Uterus (tissue), 4 donors: ENCODE results near the gene BET1. TPM values are rescaled to one million over a fixed set of nuclear protein-coding genes. Genes with fewer than 3 reads are reported as not detected.

Experiments
- DNase-seq, 2 donors: peaks; one replicate each; pipeline ENCODE4 v3.0.0-alpha.2; 2019 to 2020
- H3K27ac ChIP-seq, 2 donors: fragments of 200-600 bp; sonication (generic); 1 replicate in 1 of 2; 2 replicates in 1 of 2; pipeline ENCODE4 v1.5.1; 2016 to 2018
- H3K27me3 ChIP-seq, 2 donors: fragments of 200-600 bp; sonication (generic); one replicate each; pipeline ENCODE4 v1.5.1; 2018 to 2019; ENCODE audit warnings: control low read depth in 1 of 2
- H3K36me3 ChIP-seq, 2 donors: fragments of 200-600 bp; sonication (generic); one replicate each; pipeline ENCODE4 v1.5.1; 2019; ENCODE audit warnings: control low read depth in 1 of 2
- H3K4me1 ChIP-seq, 2 donors: fragments of 200-600 bp; sonication (generic); one replicate each; pipeline ENCODE4 v1.5.1; 2018 to 2019; ENCODE audit warnings: control low read depth in 1 of 2
- H3K4me3 ChIP-seq, 2 donors: fragments of 200-600 bp; sonication (generic); 1 replicate in 1 of 2; 2 replicates in 1 of 2; pipeline ENCODE4 v1.5.1; 2018 to 2019; ENCODE audit warnings: mild to moderate bottlenecking in 1 of 2
- H3K9me3 ChIP-seq, 2 donors: fragments of 200-600 bp; sonication (generic); one replicate each; pipeline ENCODE4 v1.5.1; 2019; ENCODE audit warnings: control low read depth in 1 of 2
- CTCF ChIP-seq, 4 experiments: fragments of 200-600 bp in 2 of 4; fragments of 450-650 bp in 2 of 4; sonication (generic) in 2 of 4; IDR thresholded peaks; one replicate each; pipeline ENCODE4 v1.5.1; 2016 to 2019; ENCODE audit warnings: antibody characterized with exemption in 4 of 4, mild to moderate bottlenecking in 2 of 4, moderate library complexity in 1 of 4
- POLR2A ChIP-seq, 2 donors: fragments of 450-650 bp; IDR thresholded peaks; one replicate each; pipeline ENCODE4 v1.6.1; 2016; ENCODE audit warnings: antibody characterized with exemption in 2 of 2, mild to moderate bottlenecking in 1 of 2, moderate library complexity in 1 of 2
- intact Hi-C: fragments of 100-400 bp; cut with DNase I; formaldehyde crosslinking; loops from one replicate; pipeline ENCODE4 v1.15.1; 2023; ENCODE audit warnings: low total_unique reads
- total RNA-seq, 4 donors: library from RNA; depleted of rRNA in 3 of 4; stranded (reverse); fragments of >200 nt in 3 of 4; gene quantifications; one replicate each; pipeline versions ENCODE4 v1.1.0 to v1.2.4, GENCODE V29; 2014 to 2023
- donor health status: DM: yes; HTN: yes; CAD: no.

Gene BET1
- total RNA-seq, 4 donors from 2014 or later, result 10.3 to 74.5 (median 18.6) TPM

- intact Hi-C loops, result no loop called here
- H3K27ac ChIP-seq, result no peak overlapping the region
- no peak overlapping the region for H3K4me3 ChIP-seq
- H3K36me3 ChIP-seq, result no peaks in the 10 kb centered on the region
- no peaks in the 10 kb centered on the region for H3K4me1 ChIP-seq
- no peak for DNase-seq
- H3K27me3 ChIP-seq, result no peaks in the 10 kb centered on the region
- no peaks in the 10 kb centered on the region for H3K9me3 ChIP-seq
- TF ChIP-seq CTCF (IDR thresholded peaks at IDR 0.05) (no peak), POLR2A (IDR thresholded peaks at IDR 0.05) (no peak)
Measured at GRCh38 chr7:93964262-93964661, 39.9 kb downstream of the BET1 start.

GRCh38 chr7:93960986-93961385 is 43.2 kb downstream of the BET1 start:
- Histone ChIP-seq H3K27me3 (no peaks in the 10 kb centered on the region), H3K27ac (no peak overlapping the region), H3K36me3 (no peaks in the 10 kb centered on the region), H3K9me3 (no peaks in the 10 kb centered on the region), H3K4me3 (no peak overlapping the region), H3K4me1 (no peaks in the 10 kb centered on the region)
- intact Hi-C loops, result no loop called here
- TF ChIP-seq POLR2A (IDR thresholded peaks at IDR 0.05) (no peak), CTCF (IDR thresholded peaks at IDR 0.05) (no peak)
- no peak for DNase-seq

- no peak for DNase-seq
- intact Hi-C loops, result no loop called here
Measured at GRCh38 chr7:93958651-93959050, 45.5 kb downstream of the BET1 start.

GRCh38 chr7:93958216-93958615 is 45.9 kb downstream of the BET1 start:
- DNase-seq, result no peak
- intact Hi-C loops, result no loop called here
- H3K4me1 ChIP-seq, result no peaks in the 10 kb centered on the region
- H3K4me3 ChIP-seq, result no peak overlapping the region
- no peaks in the 10 kb centered on the region for H3K36me3 ChIP-seq
- no peak overlapping the region for H3K27ac ChIP-seq
- TF ChIP-seq CTCF (IDR thresholded peaks at IDR 0.05), result no peak
- no peak for TF ChIP-seq POLR2A (IDR thresholded peaks at IDR 0.05)
- no peaks in the 10 kb centered on the region for H3K27me3 ChIP-seq
- no peaks in the 10 kb centered on the region for H3K9me3 ChIP-seq

More at GRCh38 chr7:93958651-93959050, 45.5 kb downstream of the BET1 start:
- Histone ChIP-seq H3K4me3 (no peak overlapping the region), H3K36me3 (no peaks in the 10 kb centered on the region), H3K27me3 (no peaks in the 10 kb centered on the region), H3K9me3 (no peaks in the 10 kb centered on the region), H3K27ac (no peak overlapping the region), H3K4me1 (no peaks in the 10 kb centered on the region)
- no peak for TF ChIP-seq CTCF (IDR thresholded peaks at IDR 0.05)
- TF ChIP-seq POLR2A (IDR thresholded peaks at IDR 0.05), result no peak

- intact Hi-C loops, result no loop called here
- no peaks in the 10 kb centered on the region for H3K9me3 ChIP-seq
- no peaks in the 10 kb centered on the region for H3K36me3 ChIP-seq
- H3K27me3 ChIP-seq, result no peaks in the 10 kb centered on the region
- no peaks in the 10 kb centered on the region for H3K4me1 ChIP-seq
- TF ChIP-seq POLR2A (IDR thresholded peaks at IDR 0.05) (no peak), CTCF (IDR thresholded peaks at IDR 0.05) (no peak)
- no peak overlapping the region for H3K4me3 ChIP-seq
- DNase-seq, result no peak
- H3K27ac ChIP-seq, result no peak overlapping the region
Measured at GRCh38 chr7:93957767-93958166, 46.4 kb downstream of the BET1 start.
